GM12875 (cell line): ENCODE results near the gene FCER2.
"Not testable (repeated sequence)": the region's sequence is repeated elsewhere in the genome, so short reads cannot be mapped to it uniquely, and the experiment has no call there.

Experiments
- H3K4me3 ChIP-seq: one replicate; pipeline ENCODE4 v1.5.1; 2011; ENCODE audit warnings: low read depth, low read length, control low read depth
- CTCF ChIP-seq: IDR thresholded peaks from 2 replicates; pipeline ENCODE4 v1.5.1; 2011; ENCODE audit warnings: low read depth, mild to moderate bottlenecking, control low read depth, inconsistent platforms, low read length, moderate library complexity, borderline replicate concordance; ENCODE audit not compliant: insufficient read depth

The FCER2 gene

GRCh38 chr19:7647156-7647555 is 54.8 kb downstream of the FCER2 start:
- no peak for TF ChIP-seq CTCF
- H3K4me3 ChIP-seq, result no peak overlapping the region

- no peak for TF ChIP-seq CTCF
Observed at GRCh38 chr19:7646426-7646700, 55.6 kb downstream of the FCER2 start.

GRCh38 chr19:7645656-7646425 is 56.1 kb downstream of the FCER2 start:
- no peak overlapping the region for H3K4me3 ChIP-seq
- no peak for TF ChIP-seq CTCF

More at GRCh38 chr19:7646426-7646700, 55.6 kb downstream of the FCER2 start:
- H3K4me3 ChIP-seq, result no peak overlapping the region

- no peak for TF ChIP-seq CTCF
Observed at GRCh38 chr19:7645163-7645562, 56.8 kb downstream of the FCER2 start.

GRCh38 chr19:7644550-7644877 is 57.4 kb downstream of the FCER2 start:
- TF ChIP-seq CTCF, result no peak
- no peak overlapping the region for H3K4me3 ChIP-seq

More at GRCh38 chr19:7645163-7645562, 56.8 kb downstream of the FCER2 start:
- H3K4me3 ChIP-seq, result no peak overlapping the region

GRCh38 chr19:7643629-7644549 is 58.0 kb downstream of the FCER2 start:
- not testable (repeated sequence) for H3K4me3 ChIP-seq

GRCh38 chr19:7643031-7643415 is 58.9 kb downstream of the FCER2 start:
- no peak for TF ChIP-seq CTCF
- H3K4me3 ChIP-seq, result no peak overlapping the region
